Measurements from ENCODE around the gene CHTF8.
"Not testable (repeated sequence)": the region's sequence is repeated elsewhere in the genome, so short reads cannot be mapped to it uniquely, and the experiment has no call there.

Gene CHTF8

GRCh38 chr16:69126221-69126620 lies 6.2 kb downstream of the CHTF8 start:
- in situ Hi-C loops (cut with HindIII; ENCODE audit: low sequenced_read_pairs), result no loop called here
- H3K4me3 ChIP-seq (ENCODE audit: low read depth, low read length), result no peak overlapping the region
- no peak for DNase-seq (ENCODE audit: low read depth)
- no peak for TF ChIP-seq CTCF (IDR thresholded peaks at IDR 0.05; ENCODE audit: low read depth, low read length, missing control alignments)

GRCh38 chr16:69124961-69125360 lies 7.4 kb downstream of the CHTF8 start:
- H3K4me3 ChIP-seq (ENCODE audit: low read depth, low read length); in situ Hi-C loops (cut with HindIII; ENCODE audit: low sequenced_read_pairs); DNase-seq (ENCODE audit: low read depth): not testable (repeated sequence)

GRCh38 chr16:69124406-69124805 lies 8.0 kb downstream of the CHTF8 start:
- in situ Hi-C loops (cut with HindIII; ENCODE audit: low sequenced_read_pairs); H3K4me3 ChIP-seq (ENCODE audit: low read depth, low read length); DNase-seq (ENCODE audit: low read depth): not testable (repeated sequence)

- in situ Hi-C loops (cut with HindIII; ENCODE audit: low sequenced_read_pairs), result no loop called here
- peak; percentile 72 for DNase-seq (ENCODE audit: low read depth)
Measured at GRCh38 chr16:69123910-69124309, 8.5 kb downstream of the CHTF8 start.

GRCh38 chr16:69120096-69120664 lies 12.2 kb downstream of the CHTF8 start:
- no peak for TF ChIP-seq CTCF (IDR thresholded peaks at IDR 0.05; ENCODE audit: low read depth, low read length, missing control alignments)
- in situ Hi-C loops (cut with HindIII; ENCODE audit: low sequenced_read_pairs), result no loop called here

More at GRCh38 chr16:69123910-69124309, 8.5 kb downstream of the CHTF8 start:
- TF ChIP-seq CTCF (IDR thresholded peaks at IDR 0.05; ENCODE audit: low read depth, low read length, missing control alignments), result peak; percentile 54
- no peak overlapping the region for H3K4me3 ChIP-seq (ENCODE audit: low read depth, low read length)

DNA sequence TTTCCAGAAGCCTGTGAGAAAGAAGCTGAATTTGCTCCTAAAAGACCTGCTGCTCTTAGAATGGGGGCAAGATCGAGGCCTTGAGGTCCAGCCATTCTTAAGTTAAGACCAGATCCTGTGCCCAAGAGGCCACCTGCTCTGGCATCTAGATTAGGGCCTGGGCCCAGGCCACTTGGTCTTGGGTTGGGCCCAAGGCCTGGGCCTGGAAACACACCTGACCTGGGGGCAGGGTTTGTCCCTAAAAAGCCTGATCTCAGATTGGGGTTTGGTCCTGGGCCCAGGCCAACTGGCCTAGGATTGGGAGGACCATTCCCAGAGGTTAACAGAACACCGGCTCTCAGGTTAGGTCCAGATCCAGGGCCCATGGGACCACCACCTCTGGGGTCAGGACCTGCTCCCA lies 12.9 kb downstream of the CHTF8 start:
- TF ChIP-seq CTCF (IDR thresholded peaks at IDR 0.05; ENCODE audit: low read depth, low read length, missing control alignments), result no peak
- H3K4me3 ChIP-seq (ENCODE audit: low read depth, low read length), result no peak overlapping the region
- no peak for DNase-seq (ENCODE audit: low read depth)
- in situ Hi-C loops (cut with HindIII; ENCODE audit: low sequenced_read_pairs), result loop anchor here (5.0 kb wide), 1 partner anchor 217 kb away; no protein-coding TSS in a partner anchor

More at GRCh38 chr16:69120096-69120664, 12.2 kb downstream of the CHTF8 start:
- no peak overlapping the region for H3K4me3 ChIP-seq (ENCODE audit: low read depth, low read length)
- DNase-seq (ENCODE audit: low read depth), result no peak

DNA sequence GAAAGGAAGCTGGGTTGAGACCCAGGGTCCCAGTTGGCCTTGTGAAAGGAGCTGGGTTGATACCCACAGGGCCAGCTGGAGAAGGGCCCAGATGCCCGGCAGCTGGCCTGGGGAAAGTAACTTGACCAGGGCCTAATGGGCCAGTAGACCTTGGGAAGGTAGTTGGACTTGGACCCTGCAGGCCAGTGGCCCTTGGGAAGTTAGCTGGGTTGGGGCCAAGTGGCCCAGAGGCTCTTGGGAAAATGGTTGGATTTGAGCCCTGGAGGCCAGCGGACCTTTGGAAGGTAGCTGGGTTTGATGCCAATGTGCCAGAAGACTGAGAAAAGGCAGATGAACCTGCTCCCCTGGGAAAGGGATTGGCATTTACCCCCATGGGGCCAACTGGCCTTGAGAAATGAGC lies 13.4 kb downstream of the CHTF8 start:
- no peak for DNase-seq (ENCODE audit: low read depth)
- no peak overlapping the region for H3K4me3 ChIP-seq (ENCODE audit: low read depth, low read length)
- TF ChIP-seq CTCF (IDR thresholded peaks at IDR 0.05; ENCODE audit: low read depth, low read length, missing control alignments), result no peak
- in situ Hi-C loops (cut with HindIII; ENCODE audit: low sequenced_read_pairs), result loop anchor here (5.0 kb wide), 1 partner anchor 217 kb away; no protein-coding TSS in a partner anchor
